SH-SY5Y (cell line): ENCODE results near the gene RNF157.

Experiments used
- GATA2 ChIP-seq: IDR thresholded peaks from 2 replicates; pipeline ENCODE4 v1.6.1; 2011; ENCODE audit warnings: mild to moderate bottlenecking, low read depth, low read length
- GATA3 ChIP-seq: IDR thresholded peaks from 2 replicates; pipeline ENCODE4 v1.6.1; 2011; ENCODE audit warnings: low read depth, mild to moderate bottlenecking, low read length, moderate library complexity

- no peak for TF ChIP-seq GATA2
- no peak for TF ChIP-seq GATA3
These were observed 37.3 kb upstream of the RNF157 start for GRCh38 chr17:76277300-76278267.
